ENCODE data around the gene SCPEP1. TPM values are rescaled to one million over a fixed set of nuclear protein-coding genes. Genes with fewer than 3 reads are reported as not detected.
"Not testable (repeated sequence)": the region's sequence is repeated elsewhere in the genome, so short reads cannot be mapped to it uniquely, and the experiment has no call there.

The SCPEP1 gene
- total RNA-seq, 4 donors from 2014 or later: 9.9 to 44.7 (median 30.2) TPM

DNA sequence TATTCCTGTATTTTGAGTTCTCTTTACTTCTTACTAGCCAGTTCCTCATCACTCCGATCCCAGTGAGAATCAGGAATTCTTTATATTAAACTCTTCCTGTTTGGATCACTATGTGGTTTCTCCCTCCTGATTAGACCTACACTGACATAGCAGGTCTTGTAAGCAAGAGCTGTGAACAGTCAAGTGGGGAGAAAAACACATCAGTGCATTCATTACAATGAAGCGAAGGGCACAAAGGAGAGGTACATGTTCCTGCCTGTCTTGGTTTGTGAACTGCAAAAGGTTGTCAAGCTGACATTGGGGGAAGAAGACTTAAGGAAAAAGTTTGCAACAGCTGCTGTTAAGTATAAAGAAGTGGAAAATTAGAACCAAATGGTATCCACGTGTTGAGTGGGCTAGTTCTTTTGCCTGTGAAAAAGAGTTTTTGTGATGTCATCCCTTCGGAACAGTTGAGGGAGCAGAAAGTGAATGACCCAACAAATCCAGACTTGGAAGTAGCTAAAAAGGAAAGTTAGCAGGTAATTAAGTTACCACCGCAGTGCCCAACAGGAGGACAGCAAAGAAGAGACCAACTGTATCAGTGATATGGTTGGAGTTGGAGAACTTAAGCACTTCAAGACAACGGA is 41.1 kb upstream of the SCPEP1 start:
- Histone ChIP-seq H3K27ac (peak overlapping the region; percentile 11 to 53 (median 46)), H3K4me1 (no peaks in the 10 kb centered on the region), H3K9me3 (no peaks in the 10 kb centered on the region), H3K4me3 (no peak overlapping the region), H3K27me3 (no peaks in the 10 kb centered on the region), H3K36me3 (peaks cover 0 to 57% of the 10 kb centered on the region in 2 donors)
- intact Hi-C loops (cut with DNase I; ENCODE audit: low total_unique reads): no loop called here
- DNase-seq (no peak), ATAC-seq (no peak)
- in situ Hi-C loops (cut with MboI; ENCODE audit: low sequenced_read_pairs in 4 of 4): loop anchor here in 3 of 4 donors (5.0 to 10.0 kb wide), 2 partner anchors 120 to 122 kb away; no protein-coding TSS in a partner anchor
- TF ChIP-seq CTCF (IDR thresholded peaks at IDR 0.05 in 4 of 5, conservative IDR thresholded peaks at IDR 0.05 in 1 of 5) (no peak), POLR2A (IDR thresholded peaks at IDR 0.05) (no peak)

DNA sequence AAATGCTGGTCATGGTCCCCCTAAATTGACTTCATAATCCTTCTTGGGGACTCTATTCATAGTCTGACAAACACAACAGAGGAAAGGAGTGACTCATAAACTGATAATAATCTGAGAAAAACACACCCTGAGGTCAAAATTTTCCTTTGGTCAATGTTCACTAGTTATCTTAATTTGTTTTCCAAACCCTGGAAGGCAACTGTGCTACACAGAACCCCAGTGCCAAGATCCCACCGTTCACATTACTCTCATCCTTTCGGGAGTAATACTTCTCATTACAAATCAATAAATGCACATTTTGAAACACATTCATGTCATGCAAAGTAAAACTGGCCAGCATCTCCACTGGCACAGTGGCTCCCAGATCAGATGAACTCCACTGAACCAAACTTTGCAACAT is 40.2 kb upstream of the SCPEP1 start:
- intact Hi-C loops (cut with DNase I; ENCODE audit: low total_unique reads): no loop called here
- in situ Hi-C loops (cut with MboI; ENCODE audit: low sequenced_read_pairs in 4 of 4): loop anchor here in 3 of 4 donors (5.0 to 10.0 kb wide), 2 partner anchors 120 to 123 kb away; no protein-coding TSS in a partner anchor
- ATAC-seq: no peak

GRCh38 chr17:56938206-56938605 is 39.7 kb upstream of the SCPEP1 start:
- H3K27me3 ChIP-seq; H3K4me3 ChIP-seq; DNase-seq; H3K4me1 ChIP-seq; ATAC-seq; H3K9me3 ChIP-seq; intact Hi-C loops (cut with DNase I; ENCODE audit: low total_unique reads): not testable (repeated sequence)
- Histone ChIP-seq H3K27ac (peak overlapping the region; percentile 1 to 63 (median 49)), H3K36me3 (peaks cover 0 to 68% of the 10 kb centered on the region in 2 donors)
- in situ Hi-C loops (cut with MboI; ENCODE audit: low sequenced_read_pairs in 4 of 4): loop anchor here in 3 of 4 donors (5.0 to 10.0 kb wide), 2 partner anchors 121 to 123 kb away; no protein-coding TSS in a partner anchor

More for the DNA sequence above, 40.2 kb upstream of the SCPEP1 start:
- TF ChIP-seq POLR2A (IDR thresholded peaks at IDR 0.05) (no peak), CTCF (IDR thresholded peaks at IDR 0.05 in 4 of 5, conservative IDR thresholded peaks at IDR 0.05 in 1 of 5) (no peak)
- no peak for DNase-seq
- Histone ChIP-seq H3K27ac (peak overlapping the region in 3 of 4 donors; percentile 47 to 63 (median 51)), H3K9me3 (no peaks in the 10 kb centered on the region), H3K27me3 (no peaks in the 10 kb centered on the region), H3K36me3 (peaks cover 0 to 65% of the 10 kb centered on the region in 2 donors), H3K4me1 (no peaks in the 10 kb centered on the region), H3K4me3 (no peak overlapping the region)

DNA sequence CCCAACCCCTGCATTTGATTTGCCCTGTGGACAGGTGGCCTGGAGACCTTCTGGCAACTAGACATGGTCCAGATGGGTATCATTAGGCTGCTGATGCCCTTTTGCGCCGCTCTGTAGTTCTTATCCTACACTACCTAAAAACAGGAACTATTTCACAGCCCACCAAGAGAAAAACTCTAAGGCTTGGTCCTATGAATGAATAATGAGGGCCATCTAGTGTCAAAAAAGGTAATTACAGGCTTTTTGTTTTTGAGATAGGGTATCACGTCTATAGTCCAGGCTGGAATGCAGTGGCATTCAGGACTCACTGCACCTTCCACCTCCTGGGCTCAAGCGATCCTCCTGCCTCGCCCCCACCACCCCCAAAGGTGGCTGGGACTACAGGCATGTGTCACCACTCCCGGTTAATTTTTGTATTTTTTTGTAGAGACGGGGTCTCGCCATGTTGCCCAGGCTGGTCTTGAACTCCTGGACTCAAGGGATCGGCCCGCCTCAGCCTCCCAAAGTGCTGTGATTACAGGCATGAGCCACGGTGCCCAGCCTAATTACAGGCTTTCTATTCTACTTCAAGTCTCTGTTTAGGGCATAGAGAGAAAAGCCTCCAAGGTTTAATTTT is 38.0 kb upstream of the SCPEP1 start:
- no peaks in the 10 kb centered on the region for H3K27me3 ChIP-seq
- intact Hi-C loops (cut with DNase I; ENCODE audit: low total_unique reads) (loop anchor here (1.0 kb wide), 3 partner anchors 26 to 121 kb away; partner anchors contain the start of gene TRIM25), in situ Hi-C loops (cut with MboI; ENCODE audit: low sequenced_read_pairs in 4 of 4) (loop anchor here in 3 of 4 donors (5.0 to 10.0 kb wide), 2 partner anchors 123 to 125 kb away; no protein-coding TSS in a partner anchor)
- DNase-seq (no peak), ATAC-seq (peak; percentile 49 to 59)
- peaks cover 0 to 72% of the 10 kb centered on the region in 2 donors for H3K36me3 ChIP-seq
- no peaks in the 10 kb centered on the region for H3K9me3 ChIP-seq
- H3K27ac ChIP-seq: no peak overlapping the region
- H3K4me3 ChIP-seq: no peak overlapping the region
- H3K4me1 ChIP-seq: no peaks in the 10 kb centered on the region
- TF ChIP-seq CTCF (IDR thresholded peaks at IDR 0.05 in 4 of 5, conservative IDR thresholded peaks at IDR 0.05 in 1 of 5) (peak; percentile 57 to 71 (median 68)), POLR2A (IDR thresholded peaks at IDR 0.05) (no peak)

DNA sequence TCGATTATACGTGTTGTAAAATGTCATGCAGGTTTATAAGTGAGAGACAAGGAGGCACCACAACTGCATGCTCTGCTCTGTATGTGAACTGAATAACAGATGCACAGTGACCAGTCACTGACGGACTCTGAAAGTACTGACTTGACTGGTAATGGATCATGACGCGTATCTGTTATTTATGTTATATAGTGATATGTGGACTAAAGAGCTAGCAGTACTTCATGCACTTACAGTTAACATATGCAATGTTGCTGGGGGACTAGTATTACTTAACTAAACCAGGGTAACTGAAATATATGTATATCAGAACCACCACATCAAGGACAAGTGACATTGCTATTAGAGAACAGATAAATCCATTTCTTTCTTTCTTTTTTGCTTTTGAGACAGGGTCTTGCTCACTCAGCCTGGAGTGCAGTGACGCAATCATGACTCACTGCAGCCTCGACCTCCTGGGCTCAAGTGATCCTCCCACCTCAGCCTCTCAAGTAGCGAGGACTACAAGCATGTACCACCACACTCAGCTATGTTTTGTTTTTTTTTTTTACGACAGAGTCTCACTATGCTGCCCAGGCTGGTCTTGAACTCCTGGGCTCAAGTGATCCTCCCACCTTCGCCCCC is 34.3 kb upstream of the SCPEP1 start:
- no peaks in the 10 kb centered on the region for H3K27me3 ChIP-seq
- no peaks in the 10 kb centered on the region for H3K4me1 ChIP-seq
- H3K4me3 ChIP-seq: no peak overlapping the region
- intact Hi-C loops (cut with DNase I; ENCODE audit: low total_unique reads) (no loop called here), in situ Hi-C loops (cut with MboI; ENCODE audit: low sequenced_read_pairs in 4 of 4) (no loop called here)
- H3K36me3 ChIP-seq: peaks cover 0 to 87% of the 10 kb centered on the region in 2 donors
- DNase-seq (no peak), ATAC-seq (no peak)
- H3K9me3 ChIP-seq: no peaks in the 10 kb centered on the region
- TF ChIP-seq POLR2A (IDR thresholded peaks at IDR 0.05) (no peak), CTCF (IDR thresholded peaks at IDR 0.05 in 4 of 5, conservative IDR thresholded peaks at IDR 0.05 in 1 of 5) (no peak)
- H3K27ac ChIP-seq: no peak overlapping the region

All from gastrocnemius medialis (tissue), 4 donors.